KMS-11 (cell line): ENCODE results near the gene OMG.

Experiments
- H2AFZ ChIP-seq: fragments of 200-600 bp; sonication (generic); 2 replicates; pipeline ENCODE4 v1.6.1; 2016; ENCODE audit warnings: antibody characterized with exemption, mixed run types, low read depth
- H3K27ac ChIP-seq: fragments of 200-600 bp; sonication (generic); 2 replicates; pipeline ENCODE4 v1.6.1; 2016; ENCODE audit warnings: mild to moderate bottlenecking, mixed run types
- H3K27me3 ChIP-seq: fragments of 200-600 bp; sonication (generic); 2 replicates; pipeline ENCODE4 v1.6.1; 2017; ENCODE audit warnings: mild to moderate bottlenecking, low read depth, mixed run types, moderate library complexity; ENCODE audit not compliant: insufficient read depth
- H3K36me3 ChIP-seq: fragments of 200-600 bp; sonication (generic); 2 replicates; pipeline ENCODE4 v1.6.1; 2017; ENCODE audit warnings: mild to moderate bottlenecking, mixed run types; ENCODE audit not compliant: insufficient read depth
- H3K4me1 ChIP-seq: fragments of 200-600 bp; sonication (generic); 2 replicates; pipeline ENCODE4 v1.6.1; 2016; ENCODE audit warnings: mild to moderate bottlenecking, low read depth, mixed run types; ENCODE audit not compliant: poor library complexity, severe bottlenecking
- H3K4me2 ChIP-seq: fragments of 200-600 bp; sonication (generic); 2 replicates; pipeline ENCODE4 v1.7.0; 2016; ENCODE audit warnings: mild to moderate bottlenecking, mixed run types
- H3K4me3 ChIP-seq: fragments of 200-600 bp; sonication (generic); IDR thresholded peaks from 2 replicates; pipeline ENCODE4 v1.6.1; 2017; ENCODE audit warnings: low read depth, low read length, mixed read lengths; ENCODE audit not compliant: insufficient read depth
- H3K79me2 ChIP-seq: fragments of 200-600 bp; sonication (generic); 2 replicates; pipeline ENCODE4 v1.6.1; 2016; ENCODE audit warnings: low read depth, mixed run types; ENCODE audit not compliant: insufficient read depth
- H3K9ac ChIP-seq: fragments of 200-600 bp; sonication (generic); 2 replicates; pipeline ENCODE4 v1.6.1; 2016; ENCODE audit warnings: mild to moderate bottlenecking, mixed run types
- H4K20me1 ChIP-seq: fragments of 200-600 bp; sonication (generic); 2 replicates; pipeline ENCODE4 v1.6.1; 2016; ENCODE audit warnings: mild to moderate bottlenecking, mixed run types; ENCODE audit not compliant: insufficient read depth
- CTCF ChIP-seq: fragments of 200-600 bp; sonication (generic); conservative IDR thresholded peaks from 2 replicates; pipeline ENCODE4 v1.6.1; 2017; ENCODE audit warnings: low read depth, mild to moderate bottlenecking, antibody characterized with exemption, low read length, moderate library complexity, mixed read lengths

Gene OMG

GRCh38 chr17:31286587-31286986 lies 10.5 kb downstream of the OMG start:
- no peak overlapping the region for H3K27ac ChIP-seq
- no peak for TF ChIP-seq CTCF
- H2AFZ ChIP-seq: no peak overlapping the region
- no peak overlapping the region for H3K4me3 ChIP-seq
- H4K20me1 ChIP-seq: no peaks in the 10 kb centered on the region
- H3K4me1 ChIP-seq: no peaks in the 10 kb centered on the region
- no peaks in the 10 kb centered on the region for H3K36me3 ChIP-seq
- no peaks in the 10 kb centered on the region for H3K27me3 ChIP-seq
- no peak overlapping the region for H3K9ac ChIP-seq
- no peak overlapping the region for H3K4me2 ChIP-seq
- H3K79me2 ChIP-seq: no peaks in the 10 kb centered on the region

GRCh38 chr17:31283841-31284240 lies 13.2 kb downstream of the OMG start:
- Histone ChIP-seq H3K9ac (no peak overlapping the region), H3K27ac (no peak overlapping the region), H3K27me3 (no peaks in the 10 kb centered on the region), H3K36me3 (no peaks in the 10 kb centered on the region), H3K4me3 (no peak overlapping the region), H3K79me2 (no peaks in the 10 kb centered on the region), H4K20me1 (no peaks in the 10 kb centered on the region), H3K4me1 (no peaks in the 10 kb centered on the region), H2AFZ (no peak overlapping the region), H3K4me2 (no peak overlapping the region)
- TF ChIP-seq CTCF: no peak

GRCh38 chr17:31281061-31281460 lies 16.0 kb downstream of the OMG start:
- Histone ChIP-seq H3K36me3 (no peaks in the 10 kb centered on the region), H3K4me1 (no peaks in the 10 kb centered on the region), H4K20me1 (no peaks in the 10 kb centered on the region), H3K79me2 (no peaks in the 10 kb centered on the region), H2AFZ (no peak overlapping the region), H3K9ac (no peak overlapping the region), H3K4me2 (no peak overlapping the region), H3K27me3 (no peaks in the 10 kb centered on the region), H3K27ac (no peak overlapping the region), H3K4me3 (no peak overlapping the region)
- TF ChIP-seq CTCF: no peak

- H3K4me2 ChIP-seq: no peak overlapping the region
- no peaks in the 10 kb centered on the region for H4K20me1 ChIP-seq
- H3K27me3 ChIP-seq: no peaks in the 10 kb centered on the region
- no peak overlapping the region for H2AFZ ChIP-seq
- TF ChIP-seq CTCF: no peak
- H3K27ac ChIP-seq: no peak overlapping the region
- H3K79me2 ChIP-seq: no peaks in the 10 kb centered on the region
- H3K36me3 ChIP-seq: no peaks in the 10 kb centered on the region
- no peak overlapping the region for H3K9ac ChIP-seq
- no peak overlapping the region for H3K4me3 ChIP-seq
- no peaks in the 10 kb centered on the region for H3K4me1 ChIP-seq
Measured at GRCh38 chr17:31279401-31279800, 17.6 kb downstream of the OMG start.

GRCh38 chr17:31275116-31275515 lies 21.9 kb downstream of the OMG start:
- no peak for TF ChIP-seq CTCF
- Histone ChIP-seq H2AFZ (no peak overlapping the region), H3K4me3 (no peak overlapping the region), H3K27ac (no peak overlapping the region), H3K9ac (no peak overlapping the region), H3K27me3 (no peaks in the 10 kb centered on the region), H4K20me1 (no peaks in the 10 kb centered on the region), H3K79me2 (no peaks in the 10 kb centered on the region), H3K4me2 (no peak overlapping the region), H3K36me3 (no peaks in the 10 kb centered on the region), H3K4me1 (no peaks in the 10 kb centered on the region)
